ENCODE results near the gene CA5B. TPM values are rescaled to one million over a fixed set of nuclear protein-coding genes. Genes with fewer than 3 reads are reported as not detected.

Gene CA5B
- total RNA-seq, 1 donor from 2014 or later, result 5.6 TPM

DNA sequence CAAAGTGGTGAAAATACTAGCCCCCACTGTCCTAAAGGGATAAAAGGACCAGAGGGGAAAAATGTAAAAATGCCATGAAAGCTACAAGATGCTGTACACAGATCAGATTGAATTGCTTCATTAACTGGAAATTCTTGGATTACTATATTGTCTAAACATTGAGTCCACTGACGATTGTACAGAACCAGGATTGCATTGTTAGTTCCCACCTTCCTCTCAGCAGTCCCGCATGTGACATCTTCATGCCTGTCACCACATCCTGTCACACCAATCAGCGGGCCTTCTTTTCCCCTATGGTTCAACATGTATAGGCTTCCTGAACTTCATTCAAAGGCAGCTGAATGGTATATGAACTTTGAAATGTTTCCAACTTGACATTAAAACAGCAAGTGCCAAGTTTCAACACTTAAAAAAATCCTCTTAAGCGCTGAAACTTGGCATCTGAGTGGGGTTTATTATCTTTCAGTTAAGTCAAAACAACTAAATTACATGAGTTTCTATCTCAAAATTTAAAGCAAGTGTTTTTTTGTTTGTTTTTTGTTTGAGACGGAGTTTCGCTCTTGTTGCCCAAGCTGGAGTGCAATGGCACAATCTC, 76.8 kb downstream of the CA5B start:
- no peak for DNase-seq (ENCODE audit: low spot score)
- H3K27ac ChIP-seq, result no peak overlapping the region
- no peaks in the 10 kb centered on the region for H3K79me2 ChIP-seq (ENCODE audit: low read depth)
- H3K9ac ChIP-seq, result no peak overlapping the region
- H3K36me3 Mint-ChIP-seq, result peaks cover 25% of the 10 kb centered on the region
- peak overlapping the region; percentile 11 for H3K27ac Mint-ChIP-seq
- no peaks in the 10 kb centered on the region for H4K20me1 ChIP-seq (ENCODE audit: low read depth)
- peaks cover 7% of the 10 kb centered on the region for H3F3A ChIP-seq (ENCODE audit: low read depth)
- H3K9me3 ChIP-seq (ENCODE audit: low read depth), result no peaks in the 10 kb centered on the region
- H2AFZ ChIP-seq (replicated peaks), result no peak overlapping the region
- H3K27me3 ChIP-seq, result no peaks in the 10 kb centered on the region
- H3K4me1 Mint-ChIP-seq, result no peaks in the 10 kb centered on the region
- H3K4me3 ChIP-seq, result no peak overlapping the region
- no peaks in the 10 kb centered on the region for H3K9me3 Mint-ChIP-seq
- H3K4me1 ChIP-seq, result peaks cover 6% of the 10 kb centered on the region
- peaks cover 19% of the 10 kb centered on the region for H3K36me3 ChIP-seq
- peaks cover 3% of the 10 kb centered on the region for H3K27me3 Mint-ChIP-seq (ENCODE audit: insufficient read depth, low read depth)
- H3K4me3 Mint-ChIP-seq, result no peak overlapping the region
- TF ChIP-seq, protein P1, sequence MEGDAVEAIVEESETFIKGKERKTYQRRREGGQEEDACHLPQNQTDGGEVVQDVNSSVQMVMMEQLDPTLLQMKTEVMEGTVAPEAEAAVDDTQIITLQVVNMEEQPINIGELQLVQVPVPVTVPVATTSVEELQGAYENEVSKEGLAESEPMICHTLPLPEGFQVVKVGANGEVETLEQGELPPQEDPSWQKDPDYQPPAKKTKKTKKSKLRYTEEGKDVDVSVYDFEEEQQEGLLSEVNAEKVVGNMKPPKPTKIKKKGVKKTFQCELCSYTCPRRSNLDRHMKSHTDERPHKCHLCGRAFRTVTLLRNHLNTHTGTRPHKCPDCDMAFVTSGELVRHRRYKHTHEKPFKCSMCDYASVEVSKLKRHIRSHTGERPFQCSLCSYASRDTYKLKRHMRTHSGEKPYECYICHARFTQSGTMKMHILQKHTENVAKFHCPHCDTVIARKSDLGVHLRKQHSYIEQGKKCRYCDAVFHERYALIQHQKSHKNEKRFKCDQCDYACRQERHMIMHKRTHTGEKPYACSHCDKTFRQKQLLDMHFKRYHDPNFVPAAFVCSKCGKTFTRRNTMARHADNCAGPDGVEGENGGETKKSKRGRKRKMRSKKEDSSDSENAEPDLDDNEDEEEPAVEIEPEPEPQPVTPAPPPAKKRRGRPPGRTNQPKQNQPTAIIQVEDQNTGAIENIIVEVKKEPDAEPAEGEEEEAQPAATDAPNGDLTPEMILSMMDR (IDR thresholded peaks at IDR 0.05), result no peak
- TF ChIP-seq EZH2phosphoT487 (IDR thresholded peaks at IDR 0.05) (no peak), EZH2 (IDR thresholded peaks at IDR 0.05) (no peak)
- no peak overlapping the region for H3K4me2 ChIP-seq

DNA sequence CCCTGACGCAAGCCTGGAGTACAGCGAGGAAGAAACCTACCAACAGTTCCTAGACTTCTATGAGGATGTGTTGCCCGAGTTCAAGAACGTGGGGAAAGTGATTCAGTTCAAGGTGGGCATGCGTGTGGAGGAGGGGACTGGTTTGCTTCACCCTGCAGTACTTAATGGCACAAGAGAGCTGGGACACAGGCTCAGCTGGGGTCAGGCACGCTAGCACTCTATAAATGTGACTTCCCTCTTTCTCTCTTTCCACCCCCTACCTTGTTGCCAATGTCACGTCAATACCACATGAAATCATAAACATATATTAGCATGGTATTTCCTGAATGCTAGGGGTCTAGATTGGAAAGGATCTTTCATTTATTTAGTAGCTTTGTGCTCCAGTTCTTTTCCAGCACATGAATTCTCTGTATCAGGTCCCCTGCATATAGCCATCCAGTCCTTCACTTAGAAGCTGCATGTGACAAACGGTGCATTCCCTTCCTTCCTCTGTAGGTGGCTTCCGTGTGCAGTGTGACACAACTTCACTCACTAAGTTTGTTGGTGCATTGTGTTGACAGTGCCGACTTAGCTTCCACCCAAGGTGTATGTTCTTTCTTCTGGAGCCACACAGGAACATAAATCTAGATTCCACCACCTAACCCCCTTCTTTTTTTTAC, 77.8 kb downstream of the CA5B start:
- Histone ChIP-seq H4K20me1 (ENCODE audit: low read depth) (no peaks in the 10 kb centered on the region), H3K9ac (no peak overlapping the region), H3K4me3 (no peak overlapping the region), H3K9me3 (ENCODE audit: low read depth) (no peaks in the 10 kb centered on the region), H3F3A (ENCODE audit: low read depth) (peaks cover 8% of the 10 kb centered on the region), H3K27ac (no peak overlapping the region), H3K4me2 (no peak overlapping the region), H3K27me3 (no peaks in the 10 kb centered on the region), H3K36me3 (peaks cover 19% of the 10 kb centered on the region), H3K79me2 (ENCODE audit: low read depth) (no peaks in the 10 kb centered on the region), H2AFZ (replicated peaks) (no peak overlapping the region), H3K4me1 (peaks cover 6% of the 10 kb centered on the region)
- Mint-ChIP-seq H3K4me1 (no peaks in the 10 kb centered on the region), H3K9me3 (no peaks in the 10 kb centered on the region), H3K27ac (no peak overlapping the region), H3K4me3 (no peak overlapping the region), H3K36me3 (peaks cover 30% of the 10 kb centered on the region), H3K27me3 (ENCODE audit: insufficient read depth, low read depth) (peaks cover 3% of the 10 kb centered on the region)
- no peak for TF ChIP-seq EZH2 (IDR thresholded peaks at IDR 0.05)
- TF ChIP-seq, protein P1 (IDR thresholded peaks at IDR 0.05), result peak; percentile 60
- DNase-seq (ENCODE audit: low spot score), result peak; percentile 66

DNA sequence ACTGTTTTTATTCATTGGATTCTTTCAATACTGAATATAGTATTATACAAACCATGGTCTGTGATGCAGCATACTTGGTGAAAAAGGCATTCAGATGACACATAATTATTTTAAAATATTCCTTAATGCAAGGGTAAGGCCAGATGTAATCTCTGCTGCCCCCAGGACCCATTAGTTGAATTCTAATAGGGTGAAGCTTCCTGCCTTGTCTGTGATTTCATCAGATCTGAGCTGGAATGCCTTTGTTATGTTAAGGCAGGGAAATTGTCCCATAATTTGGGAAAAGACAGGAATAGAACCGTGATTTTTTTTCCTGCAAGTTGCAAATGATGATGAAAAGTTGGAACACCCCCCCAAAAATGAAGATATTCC, 78.4 kb downstream of the CA5B start:
- no peak overlapping the region for H3K27ac ChIP-seq

More for the DNA sequence above, 78.4 kb downstream of the CA5B start:
- H3K27ac Mint-ChIP-seq, result no peak overlapping the region
- Histone ChIP-seq H2AFZ (replicated peaks) (no peak overlapping the region), H3K4me1 (peaks cover 6% of the 10 kb centered on the region), H3K9ac (no peak overlapping the region), H3K4me2 (no peak overlapping the region), H3F3A (ENCODE audit: low read depth) (peaks cover 8% of the 10 kb centered on the region), H3K79me2 (ENCODE audit: low read depth) (no peaks in the 10 kb centered on the region), H4K20me1 (ENCODE audit: low read depth) (no peaks in the 10 kb centered on the region), H3K9me3 (ENCODE audit: low read depth) (no peaks in the 10 kb centered on the region), H3K36me3 (peaks cover 19% of the 10 kb centered on the region), H3K27me3 (no peaks in the 10 kb centered on the region), H3K4me3 (no peak overlapping the region)
- H3K9me3 Mint-ChIP-seq, result no peaks in the 10 kb centered on the region
- TF ChIP-seq, protein P1 (IDR thresholded peaks at IDR 0.05), result no peak
- TF ChIP-seq EZH2 (IDR thresholded peaks at IDR 0.05), result no peak
- TF ChIP-seq EZH2phosphoT487 (IDR thresholded peaks at IDR 0.05), result no peak
- H3K4me1 Mint-ChIP-seq, result no peaks in the 10 kb centered on the region
- DNase-seq (ENCODE audit: low spot score), result no peak
- H3K4me3 Mint-ChIP-seq, result no peak overlapping the region
- peaks cover 31% of the 10 kb centered on the region for H3K36me3 Mint-ChIP-seq
- H3K27me3 Mint-ChIP-seq (ENCODE audit: insufficient read depth, low read depth), result peaks cover 3% of the 10 kb centered on the region
